Gastrocnemius medialis (tissue), 4 donors: ENCODE data around the gene C9orf50.

Experiments
- CTCF ChIP-seq, 5 experiments: fragments of 450-650 bp in 3 of 5; fragments of 200-600 bp in 2 of 5; sonication (generic) in 2 of 5; IDR thresholded peaks in 4 of 5; conservative IDR thresholded peaks in 1 of 5; 1 replicate in 4 of 5; 2 replicates in 1 of 5; pipeline ENCODE4 v1.5.1; 2016 to 2019; ENCODE audit warnings: antibody characterized with exemption in 5 of 5, mild to moderate bottlenecking in 3 of 5, moderate library complexity in 3 of 5
- POLR2A ChIP-seq, 2 donors: fragments of 450-650 bp; IDR thresholded peaks; one replicate each; pipeline ENCODE4 v1.6.1; 2017; ENCODE audit warnings: antibody characterized with exemption in 2 of 2, mild to moderate bottlenecking in 2 of 2, moderate library complexity in 2 of 2

DNA sequence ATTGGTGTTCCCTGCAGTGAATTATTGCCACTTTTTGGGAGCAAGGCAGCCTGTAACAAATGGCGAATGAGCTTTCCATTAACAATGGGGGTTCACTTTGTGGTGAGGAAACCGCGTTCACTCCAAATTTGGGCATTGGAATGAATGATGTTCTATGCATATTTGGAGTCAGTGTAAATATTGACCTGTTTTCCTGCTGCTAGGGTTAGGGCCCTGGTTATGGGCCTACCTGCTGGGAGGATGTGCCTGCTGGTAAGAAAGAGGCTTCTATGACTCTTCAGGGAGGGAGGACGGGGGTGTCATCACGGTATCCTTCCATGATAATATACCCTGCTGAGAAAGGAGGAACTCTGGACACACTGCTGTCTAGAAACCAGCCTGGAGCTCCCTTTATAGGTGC, 29.0 kb downstream of the C9orf50 start:
- TF ChIP-seq CTCF (IDR thresholded peaks at IDR 0.05 in 4 of 5, conservative IDR thresholded peaks at IDR 0.05 in 1 of 5): no peak
- no peak for TF ChIP-seq POLR2A (IDR thresholded peaks at IDR 0.05)
